Measurements from ENCODE around the gene RECQL5. TPM values are rescaled to one million over a fixed set of nuclear protein-coding genes. Genes with fewer than 3 reads are reported as not detected.

RECQL5 gene
- total RNA-seq, 3 donors from 2014 or later, result 29.3 to 41.9 (median 30.1) TPM

DNA sequence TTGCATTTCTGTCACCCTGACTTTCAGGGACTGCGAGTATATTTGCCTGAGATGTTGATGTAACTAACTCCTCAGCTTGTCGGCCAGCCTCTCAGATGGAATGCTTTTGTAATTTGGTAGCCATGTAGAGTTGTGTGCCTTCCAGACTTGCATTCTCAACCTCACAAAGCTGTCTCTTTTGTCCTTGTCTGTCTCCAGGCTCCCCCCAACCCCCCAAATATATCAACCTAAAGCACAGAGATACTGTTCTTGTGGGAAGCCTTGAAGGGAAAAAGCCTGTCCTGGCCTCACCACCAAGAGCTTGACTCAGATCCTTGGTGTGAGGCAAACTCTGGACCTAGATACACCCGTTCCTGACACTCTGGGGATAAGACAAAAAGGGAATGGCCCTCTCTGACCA, 18.5 kb upstream of the RECQL5 start:
- H3K36me3 ChIP-seq (ENCODE audit: low read depth), result no peaks in the 10 kb centered on the region
- H3K4me3 ChIP-seq, result no peak overlapping the region
- H3K4me1 ChIP-seq (ENCODE audit: low read depth), result peaks cover 14% of the 10 kb centered on the region
- no peak for ATAC-seq
- no peaks in the 10 kb centered on the region for H3K9me3 ChIP-seq
- intact Hi-C loops (cut with DNase I, micrococcal nuclease), result no loop called here
- TF ChIP-seq, protein P1, sequence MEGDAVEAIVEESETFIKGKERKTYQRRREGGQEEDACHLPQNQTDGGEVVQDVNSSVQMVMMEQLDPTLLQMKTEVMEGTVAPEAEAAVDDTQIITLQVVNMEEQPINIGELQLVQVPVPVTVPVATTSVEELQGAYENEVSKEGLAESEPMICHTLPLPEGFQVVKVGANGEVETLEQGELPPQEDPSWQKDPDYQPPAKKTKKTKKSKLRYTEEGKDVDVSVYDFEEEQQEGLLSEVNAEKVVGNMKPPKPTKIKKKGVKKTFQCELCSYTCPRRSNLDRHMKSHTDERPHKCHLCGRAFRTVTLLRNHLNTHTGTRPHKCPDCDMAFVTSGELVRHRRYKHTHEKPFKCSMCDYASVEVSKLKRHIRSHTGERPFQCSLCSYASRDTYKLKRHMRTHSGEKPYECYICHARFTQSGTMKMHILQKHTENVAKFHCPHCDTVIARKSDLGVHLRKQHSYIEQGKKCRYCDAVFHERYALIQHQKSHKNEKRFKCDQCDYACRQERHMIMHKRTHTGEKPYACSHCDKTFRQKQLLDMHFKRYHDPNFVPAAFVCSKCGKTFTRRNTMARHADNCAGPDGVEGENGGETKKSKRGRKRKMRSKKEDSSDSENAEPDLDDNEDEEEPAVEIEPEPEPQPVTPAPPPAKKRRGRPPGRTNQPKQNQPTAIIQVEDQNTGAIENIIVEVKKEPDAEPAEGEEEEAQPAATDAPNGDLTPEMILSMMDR (IDR thresholded peaks at IDR 0.05), result no peak
- peak in 1 of 3 donors; percentile 2 for DNase-seq

DNA sequence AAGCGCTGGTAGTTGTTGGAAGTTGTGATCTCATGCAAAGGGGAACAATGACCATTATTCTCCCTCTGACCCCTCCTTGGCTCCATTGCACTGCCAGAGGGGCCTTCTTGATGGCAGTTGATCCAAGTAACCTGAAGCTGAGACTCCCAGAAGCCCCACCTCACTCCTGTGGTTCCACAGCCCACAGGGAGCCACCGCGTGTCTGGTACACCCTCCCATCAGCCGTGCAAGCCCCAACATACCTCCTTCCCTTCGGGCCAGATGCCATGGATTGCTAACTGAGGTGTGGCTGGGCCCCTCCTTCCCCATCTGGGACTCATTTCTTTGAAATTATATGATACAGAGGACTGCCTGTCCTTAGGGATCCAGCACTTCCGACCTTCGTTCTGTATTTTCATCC, 18.0 kb upstream of the RECQL5 start:
- Histone ChIP-seq H3K4me1 (ENCODE audit: low read depth) (peaks cover 14% of the 10 kb centered on the region), H3K4me3 (no peak overlapping the region), H3K9me3 (no peaks in the 10 kb centered on the region), H3K36me3 (ENCODE audit: low read depth) (no peaks in the 10 kb centered on the region)
- TF ChIP-seq, protein P1 (IDR thresholded peaks at IDR 0.05), result no peak
- intact Hi-C loops (cut with DNase I, micrococcal nuclease), result no loop called here
- DNase-seq (peak in 2 of 3 donors; percentile 43 to 61), ATAC-seq (peak; percentile 63)

GRCh38 chr17:75684249-75684648, 17.3 kb upstream of the RECQL5 start:
- DNase-seq (no peak), ATAC-seq (peak; percentile 72)
- intact Hi-C loops (cut with DNase I, micrococcal nuclease), result no loop called here
- H3K4me1 ChIP-seq (ENCODE audit: low read depth), result peaks cover 17% of the 10 kb centered on the region
- no peak overlapping the region for H3K4me3 ChIP-seq
- no peaks in the 10 kb centered on the region for H3K36me3 ChIP-seq (ENCODE audit: low read depth)
- TF ChIP-seq, protein P1 (IDR thresholded peaks at IDR 0.05), result no peak
- no peaks in the 10 kb centered on the region for H3K9me3 ChIP-seq

DNA sequence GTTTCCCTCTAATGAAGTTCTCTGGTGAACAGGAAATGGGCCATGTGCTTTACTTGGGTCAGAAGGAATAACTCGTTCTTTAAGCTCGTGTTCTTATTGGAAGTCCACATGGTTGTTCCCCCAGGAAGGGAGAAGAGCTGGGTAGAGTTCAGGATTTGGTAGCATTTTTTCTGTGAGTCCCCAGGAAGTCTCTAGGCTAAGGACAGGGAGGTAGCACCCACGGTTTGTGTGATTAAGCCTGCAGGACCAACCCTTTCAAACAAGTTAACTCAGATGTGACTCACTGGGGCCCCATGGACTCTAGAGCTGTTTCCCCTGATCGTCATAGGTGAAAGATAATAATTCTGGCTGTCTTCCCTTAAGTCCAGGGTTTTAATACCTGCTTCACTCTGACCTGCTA, 16.6 kb upstream of the RECQL5 start:
- no peak overlapping the region for H3K4me3 ChIP-seq
- TF ChIP-seq, protein P1 (IDR thresholded peaks at IDR 0.05), result no peak
- no peaks in the 10 kb centered on the region for H3K36me3 ChIP-seq (ENCODE audit: low read depth)
- peaks cover 19% of the 10 kb centered on the region for H3K4me1 ChIP-seq (ENCODE audit: low read depth)
- H3K9me3 ChIP-seq, result no peaks in the 10 kb centered on the region
- peak in 2 of 3 donors; percentile 10 to 13 for DNase-seq
- ATAC-seq, result peak; percentile 78
- intact Hi-C loops (cut with DNase I, micrococcal nuclease), result no loop called here

GRCh38 chr17:75681289-75681688, 14.3 kb upstream of the RECQL5 start:
- TF ChIP-seq, protein P1 (IDR thresholded peaks at IDR 0.05), result no peak
- intact Hi-C loops (cut with DNase I, micrococcal nuclease), result no loop called here
- H3K4me3 ChIP-seq, result no peak overlapping the region
- no peak for ATAC-seq
- no peak for DNase-seq
- H3K4me1 ChIP-seq (ENCODE audit: low read depth), result peaks cover 17% of the 10 kb centered on the region
- no peaks in the 10 kb centered on the region for H3K9me3 ChIP-seq
- H3K36me3 ChIP-seq (ENCODE audit: low read depth), result no peaks in the 10 kb centered on the region

DNA sequence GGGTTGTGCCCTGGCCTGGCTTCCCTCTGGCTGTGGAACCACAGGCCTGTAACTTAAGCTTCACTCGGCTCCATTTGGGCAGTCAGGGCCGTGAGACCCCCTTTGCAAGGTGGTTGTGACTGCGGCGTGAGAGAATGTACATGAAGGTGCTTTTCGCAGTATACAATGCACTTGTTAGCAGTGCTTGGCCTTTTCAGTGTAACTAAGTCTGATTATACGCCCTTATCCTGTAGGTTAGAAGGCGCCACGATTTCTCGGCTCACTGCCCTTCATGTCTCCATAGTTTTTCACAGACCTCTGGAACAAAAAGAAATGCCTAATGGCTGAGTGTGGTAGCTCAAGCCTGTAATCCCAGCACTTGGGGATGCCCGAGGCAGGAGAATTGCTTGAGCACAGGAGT, 13.5 kb upstream of the RECQL5 start:
- intact Hi-C loops (cut with DNase I, micrococcal nuclease), result no loop called here
- no peak for ATAC-seq

More for the DNA sequence above, 13.5 kb upstream of the RECQL5 start:
- TF ChIP-seq, protein P1 (IDR thresholded peaks at IDR 0.05), result no peak
- peaks cover 17% of the 10 kb centered on the region for H3K4me1 ChIP-seq (ENCODE audit: low read depth)
- DNase-seq, result peak in 1 of 3 donors; percentile 18
- no peaks in the 10 kb centered on the region for H3K36me3 ChIP-seq (ENCODE audit: low read depth)
- H3K4me3 ChIP-seq, result no peak overlapping the region
- H3K9me3 ChIP-seq, result no peaks in the 10 kb centered on the region
